Skeletal muscle cell (primary cell): ENCODE data around the gene SHISA6.

Experiments
- DNase-seq: peaks from one replicate; pipeline ENCODE4 v3.0.0-alpha.2; 2010; ENCODE audit warnings: low read depth
- H3K4me3 ChIP-seq: 2 replicates; pipeline ENCODE4 v1.5.1; 2011; ENCODE audit warnings: low read depth, mild to moderate bottlenecking, control low read depth, low read length, moderate library complexity

Gene SHISA6

GRCh38 chr17:11404431-11405276, 163.6 kb downstream of the SHISA6 start:
- no peak for DNase-seq
- H3K4me3 ChIP-seq, result no peak overlapping the region

GRCh38 chr17:11406716-11407115, 165.7 kb downstream of the SHISA6 start:
- no peak for DNase-seq
- no peak overlapping the region for H3K4me3 ChIP-seq

GRCh38 chr17:11412654-11413053, 171.6 kb downstream of the SHISA6 start:
- DNase-seq, result no peak
- H3K4me3 ChIP-seq, result no peak overlapping the region

- no peak for DNase-seq
- H3K4me3 ChIP-seq, result no peak overlapping the region
Measured at GRCh38 chr17:11418342-11418741, 177.3 kb downstream of the SHISA6 start.

- H3K4me3 ChIP-seq, result no peak overlapping the region
- DNase-seq, result no peak
Measured at GRCh38 chr17:11430751-11431150, 189.7 kb downstream of the SHISA6 start.

GRCh38 chr17:11438673-11439072, 197.7 kb downstream of the SHISA6 start:
- no peak for DNase-seq
- no peak overlapping the region for H3K4me3 ChIP-seq

- DNase-seq, result no peak
- H3K4me3 ChIP-seq, result no peak overlapping the region
Measured at GRCh38 chr17:11441004-11441403, 200.0 kb downstream of the SHISA6 start.

- H3K4me3 ChIP-seq, result no peak overlapping the region
- no peak for DNase-seq
Measured at GRCh38 chr17:11446316-11446715, 205.3 kb downstream of the SHISA6 start.

GRCh38 chr17:11454096-11454495, 213.1 kb downstream of the SHISA6 start:
- DNase-seq, result no peak
- no peak overlapping the region for H3K4me3 ChIP-seq

GRCh38 chr17:11458279-11458678, 217.3 kb downstream of the SHISA6 start:
- DNase-seq, result no peak
- no peak overlapping the region for H3K4me3 ChIP-seq

GRCh38 chr17:11459861-11460331, 218.9 kb downstream of the SHISA6 start:
- H3K4me3 ChIP-seq, result no peak overlapping the region
- DNase-seq, result no peak

- DNase-seq, result no peak
- no peak overlapping the region for H3K4me3 ChIP-seq
Measured at GRCh38 chr17:11461993-11462548, 221.1 kb downstream of the SHISA6 start.

GRCh38 chr17:11467639-11468038, 226.6 kb downstream of the SHISA6 start:
- no peak for DNase-seq
- H3K4me3 ChIP-seq, result no peak overlapping the region

GRCh38 chr17:11485336-11486100, 244.5 kb downstream of the SHISA6 start:
- H3K4me3 ChIP-seq, result no peak overlapping the region
- DNase-seq, result no peak

- no peak overlapping the region for H3K4me3 ChIP-seq
- DNase-seq, result no peak
Measured at GRCh38 chr17:11486101-11486867, 245.3 kb downstream of the SHISA6 start.

GRCh38 chr17:11486868-11487310, 245.9 kb downstream of the SHISA6 start:
- no peak overlapping the region for H3K4me3 ChIP-seq
- no peak for DNase-seq

- DNase-seq, result no peak
- no peak overlapping the region for H3K4me3 ChIP-seq
Measured at GRCh38 chr17:11487469-11487868, 246.5 kb downstream of the SHISA6 start.

- no peak for DNase-seq
- H3K4me3 ChIP-seq, result no peak overlapping the region
Measured at GRCh38 chr17:11488407-11488806, 247.4 kb downstream of the SHISA6 start.

GRCh38 chr17:11490171-11490755, 249.2 kb downstream of the SHISA6 start:
- H3K4me3 ChIP-seq, result no peak overlapping the region
- no peak for DNase-seq
